Psoas muscle (tissue), 8 donors: ENCODE measurements around the gene SPATA2L. TPM values are rescaled to one million over a fixed set of nuclear protein-coding genes. Genes with fewer than 3 reads are reported as not detected.
A peak's percentile ranks its signal among the peaks of the same experiment; 100 is the strongest.

Experiments
- ATAC-seq, 4 donors: fragments of 200-7000 bp; cut with Tn5 transposase; one replicate each; pipeline ENCODE4 v1.9.1; 2020; ENCODE audit warnings: moderate library complexity in 3 of 4, mild to moderate bottlenecking in 2 of 4
- DNase-seq, 2 donors: peaks; one replicate each; pipeline ENCODE4 v3.0.0-alpha.2; 2020
- H3K27ac ChIP-seq: fragments of 200-600 bp; one replicate; pipeline ENCODE4 v1.8.0; 2022
- H3K27me3 ChIP-seq, 3 donors: fragments of 200-600 bp in 1 of 3; one replicate each; pipeline versions ENCODE4 v1.6.1 to v1.8.0; 2013 to 2022; ENCODE audit warnings: low read length in 2 of 3, mild to moderate bottlenecking in 2 of 3, moderate library complexity in 1 of 3; ENCODE audit not compliant: insufficient read depth in 3 of 3
- H3K36me3 ChIP-seq, 2 donors: fragments of 200-600 bp in 1 of 2; one replicate each; pipeline versions ENCODE4 v1.6.1 to v1.8.0; 2013 to 2022; ENCODE audit warnings: low read depth in 1 of 2, mild to moderate bottlenecking in 1 of 2, moderate library complexity in 1 of 2; ENCODE audit not compliant: insufficient read depth in 1 of 2
- H3K4me1 ChIP-seq: fragments of 200-600 bp; one replicate; pipeline ENCODE4 v1.8.0; 2022
- H3K4me3 ChIP-seq: fragments of 200-600 bp; one replicate; pipeline ENCODE4 v1.8.0; 2022; ENCODE audit warnings: mild to moderate bottlenecking
- H3K9me3 ChIP-seq: fragments of 200-600 bp; one replicate; pipeline ENCODE4 v1.8.0; 2022
- CTCF ChIP-seq: fragments of 200-600 bp; IDR thresholded peaks from one replicate; pipeline ENCODE4 v1.8.0; 2022; ENCODE audit warnings: antibody characterized with exemption
- WGBS, 3 donors: extraction: QIAGEN DNeasy Blood & Tissue Kit; methylation state at CpG; one replicate each; pipeline versions ENCODE4 v1.1.6 to v1.1.7; 2013; 5-methylcytosine and 5-hydroxymethylcytosine counted together
- intact Hi-C, 2 donors: fragments of 100-400 bp; cut with DNase I; formaldehyde crosslinking; loops; one replicate each; pipeline versions ENCODE4 v1.11.0 to v1.14.2; 2022
- polyA plus RNA-seq, 3 donors: library from polyadenylated mRNA; stranded (reverse); fragments of 200-250 nt; gene quantifications; one replicate each; pipeline ENCODE4 v1.2.3, GENCODE V29; 2013
- total RNA-seq, 4 donors: library from RNA; stranded (reverse); fragmentation: NEBNext Ultra II Directional in 2 of 4; extraction: Animal tissue kit (Norgen Biotek cat#: 25700) in 2 of 4; gene quantifications; one replicate each; pipeline versions ENCODE4 v1.2.1 to v1.2.4, GENCODE V29; 2021 to 2023
- donor health status: healthy with polysubstance abuse.
- donor health status: DM: no; HTN: no; CAD: no; lungs with moderate emphysema.
- donor health status: Bipolar disorder and iron deficiency.
- donor health status: healthy.
- donor health status: DM: yes; HTN: yes; CAD: no.
- donor health status: DM: no; HTN: no; CAD: no.
- donor health status: DM: no; HTN: no; CAD: no.
- donor health status: DM: yes; HTN: yes; CAD: no.

SPATA2L gene
- total and polyA plus RNA-seq, 7 donors: 0.56 to 5.9 (median 1.3) TPM

GRCh38 chr16:89736554-89736953, 35.0 kb upstream of the SPATA2L start:
- no peaks in the 10 kb centered on the region for H3K4me1 ChIP-seq
- peaks cover 6 to 92% of the 10 kb centered on the region in 2 donors for H3K36me3 ChIP-seq
- intact Hi-C loops: no loop called here
- H3K9me3 ChIP-seq: no peaks in the 10 kb centered on the region
- H3K4me3 ChIP-seq: no peak overlapping the region
- no peak for ATAC-seq
- DNase-seq: no peak
- no peak for TF ChIP-seq CTCF
- WGBS, 3 donors: 94 to 97% (median 96%) methylated on average over 3 of the region's 3 CpGs
- H3K27me3 ChIP-seq: no peaks in the 10 kb centered on the region
- H3K27ac ChIP-seq: no peak overlapping the region

- intact Hi-C loops: no loop called here
- peaks cover 14 to 96% of the 10 kb centered on the region in 2 donors for H3K36me3 ChIP-seq
- H3K27ac ChIP-seq: no peak overlapping the region
- no peaks in the 10 kb centered on the region for H3K4me1 ChIP-seq
- H3K4me3 ChIP-seq: no peak overlapping the region
- no peaks in the 10 kb centered on the region for H3K27me3 ChIP-seq
- no peaks in the 10 kb centered on the region for H3K9me3 ChIP-seq
- 91 to 94% (median 92%) methylated on average over 21 of the region's 21 CpGs for WGBS, 3 donors
- no peak for TF ChIP-seq CTCF
- DNase-seq: no peak
- peak in 1 of 4 donors; percentile 9 for ATAC-seq
Measured at GRCh38 chr16:89733792-89734191, 32.3 kb upstream of the SPATA2L start.

GRCh38 chr16:89733322-89733721, 31.8 kb upstream of the SPATA2L start:
- no peak for TF ChIP-seq CTCF
- Histone ChIP-seq H3K27ac (no peak overlapping the region), H3K9me3 (no peaks in the 10 kb centered on the region), H3K4me3 (no peak overlapping the region), H3K4me1 (no peaks in the 10 kb centered on the region), H3K27me3 (no peaks in the 10 kb centered on the region), H3K36me3 (peaks cover 14 to 95% of the 10 kb centered on the region in 2 donors)
- intact Hi-C loops: no loop called here
- DNase-seq (no peak), ATAC-seq (peak in 1 of 4 donors; percentile 5)
- 88% methylated on average over 17 of the region's 17 CpGs for whole genome bisulfite sequencing, 3 donors

- intact Hi-C loops: no loop called here
- no peak for ATAC-seq
Measured at GRCh38 chr16:89732918-89733242, 31.4 kb upstream of the SPATA2L start.

More at GRCh38 chr16:89732918-89733242, 31.4 kb upstream of the SPATA2L start:
- no peaks in the 10 kb centered on the region for H3K9me3 ChIP-seq
- no peak for TF ChIP-seq CTCF
- no peaks in the 10 kb centered on the region for H3K27me3 ChIP-seq
- H3K4me1 ChIP-seq: no peaks in the 10 kb centered on the region
- peaks cover 14 to 95% of the 10 kb centered on the region in 2 donors for H3K36me3 ChIP-seq
- WGBS, 3 donors: 92 to 96% (median 95%) methylated on average over 8 to 9 of the region's 9 CpGs
- H3K4me3 ChIP-seq: no peak overlapping the region
- H3K27ac ChIP-seq: no peak overlapping the region
- no peak for DNase-seq
